ENCODE results near the gene AUTS2. TPM values are rescaled to one million over a fixed set of nuclear protein-coding genes. Genes with fewer than 3 reads are reported as not detected.

The AUTS2 gene
- total RNA-seq, 4 donors from 2014 or later, result 29.8 to 114 (median 59.4) TPM

- H3K4me1 ChIP-seq, result no peaks in the 10 kb centered on the region
- 76 to 100% methylated on average over 1 of the region's 1 CpG for WGBS, 2 donors (ENCODE audit: low coverage in 1 of 2)
- in situ Hi-C loops (cut with MboI; ENCODE audit: low pct_ligation_motif_present in 1 of 4, low pct_unique_long_range_greater_than_20kb in 1 of 4, low sequenced_read_pairs in 3 of 4), result no loop called here
- intact Hi-C loops (cut with DNase I; ENCODE audit: low total_unique reads), result no loop called here
- no peak for TF ChIP-seq EP300 (IDR thresholded peaks at IDR 0.05; ENCODE audit: low read depth)
- no peak for TF ChIP-seq POLR2A (IDR thresholded peaks at IDR 0.05)
- TF ChIP-seq POLR2AphosphoS5 (IDR thresholded peaks at IDR 0.05), result no peak
- no peak for TF ChIP-seq CTCF (IDR thresholded peaks at IDR 0.05)
- H3K9me3 ChIP-seq, result no peaks in the 10 kb centered on the region
- H3K27ac ChIP-seq, result no peak overlapping the region
- no peak overlapping the region for H3K4me3 ChIP-seq
- DNase-seq, result no peak
- H3K36me3 ChIP-seq, result no peaks in the 10 kb centered on the region
- no peaks in the 10 kb centered on the region for H3K27me3 ChIP-seq
These were observed 837.4 kb downstream of the AUTS2 start for GRCh38 chr7:70435634-70436033.

GRCh38 chr7:70436790-70437350 is 838.6 kb downstream of the AUTS2 start:
- H3K4me3 ChIP-seq, result no peak overlapping the region
- H3K27me3 ChIP-seq, result no peaks in the 10 kb centered on the region
- H3K27ac ChIP-seq, result no peak overlapping the region
- H3K36me3 ChIP-seq, result no peaks in the 10 kb centered on the region
- in situ Hi-C loops (cut with MboI; ENCODE audit: low pct_ligation_motif_present in 1 of 4, low pct_unique_long_range_greater_than_20kb in 1 of 4, low sequenced_read_pairs in 3 of 4), result no loop called here
- H3K9me3 ChIP-seq, result no peaks in the 10 kb centered on the region
- no peaks in the 10 kb centered on the region for H3K4me1 ChIP-seq
- 90 to 92% methylated on average over 2 to 5 of the region's 5 CpGs for WGBS, 2 donors (ENCODE audit: low coverage in 1 of 2)
- intact Hi-C loops (cut with DNase I; ENCODE audit: low total_unique reads), result no loop called here
- no peak for TF ChIP-seq POLR2A (IDR thresholded peaks at IDR 0.05)
- TF ChIP-seq CTCF (IDR thresholded peaks at IDR 0.05), result no peak
- no peak for TF ChIP-seq EP300 (IDR thresholded peaks at IDR 0.05; ENCODE audit: low read depth)
- TF ChIP-seq POLR2AphosphoS5 (IDR thresholded peaks at IDR 0.05), result no peak
- no peak for DNase-seq

GRCh38 chr7:70439651-70440050 is 841.4 kb downstream of the AUTS2 start:
- H3K36me3 ChIP-seq, result no peaks in the 10 kb centered on the region
- no peak overlapping the region for H3K4me3 ChIP-seq
- H3K9me3 ChIP-seq, result no peaks in the 10 kb centered on the region
- H3K27me3 ChIP-seq, result no peaks in the 10 kb centered on the region
- H3K4me1 ChIP-seq, result no peaks in the 10 kb centered on the region
- in situ Hi-C loops (cut with MboI; ENCODE audit: low pct_ligation_motif_present in 1 of 4, low pct_unique_long_range_greater_than_20kb in 1 of 4, low sequenced_read_pairs in 3 of 4), result no loop called here
- intact Hi-C loops (cut with DNase I; ENCODE audit: low total_unique reads), result no loop called here
- WGBS, 2 donors (ENCODE audit: low coverage in 1 of 2), result 37 to 61% methylated on average over 2 of the region's 2 CpGs
- H3K27ac ChIP-seq, result no peak overlapping the region
- TF ChIP-seq EP300 (IDR thresholded peaks at IDR 0.05; ENCODE audit: low read depth) (no peak), POLR2A (IDR thresholded peaks at IDR 0.05) (no peak), CTCF (IDR thresholded peaks at IDR 0.05) (no peak), POLR2AphosphoS5 (IDR thresholded peaks at IDR 0.05) (no peak)
- no peak for DNase-seq

- TF ChIP-seq CTCF (IDR thresholded peaks at IDR 0.05) (no peak), POLR2AphosphoS5 (IDR thresholded peaks at IDR 0.05) (no peak), POLR2A (IDR thresholded peaks at IDR 0.05) (no peak), EP300 (IDR thresholded peaks at IDR 0.05; ENCODE audit: low read depth) (no peak)
- in situ Hi-C loops (cut with MboI; ENCODE audit: low pct_ligation_motif_present in 1 of 4, low pct_unique_long_range_greater_than_20kb in 1 of 4, low sequenced_read_pairs in 3 of 4), result no loop called here
- intact Hi-C loops (cut with DNase I; ENCODE audit: low total_unique reads), result no loop called here
- no peak overlapping the region for H3K27ac ChIP-seq
- no peaks in the 10 kb centered on the region for H3K4me1 ChIP-seq
- no peaks in the 10 kb centered on the region for H3K27me3 ChIP-seq
- no peaks in the 10 kb centered on the region for H3K9me3 ChIP-seq
- WGBS, 2 donors (ENCODE audit: low coverage in 1 of 2), result 73% methylated on average over 13 of the region's 13 CpGs; no CpG with 5 or more reads in 1 of the 2 donors
- no peaks in the 10 kb centered on the region for H3K36me3 ChIP-seq
- H3K4me3 ChIP-seq, result no peak overlapping the region
- DNase-seq, result no peak
These were observed 848.3 kb downstream of the AUTS2 start for GRCh38 chr7:70446448-70447143.
